ENCODE data around the gene MAPRE3. TPM values are rescaled to one million over a fixed set of nuclear protein-coding genes. Genes with fewer than 3 reads are reported as not detected.

MAPRE3 gene
- total RNA-seq, 1 donor from 2014 or later: 4.1 TPM

- H3K27ac Mint-ChIP-seq (ENCODE audit: unreplicated experiment): no peak overlapping the region
- peaks cover 7% of the 10 kb centered on the region for H3K27me3 Mint-ChIP-seq (ENCODE audit: unreplicated experiment)
- H3K4me3 Mint-ChIP-seq (ENCODE audit: unreplicated experiment): no peak overlapping the region
- no peaks in the 10 kb centered on the region for H3K9me3 Mint-ChIP-seq (ENCODE audit: unreplicated experiment)
- peaks cover 15% of the 10 kb centered on the region for H3K4me1 Mint-ChIP-seq (ENCODE audit: unreplicated experiment)
- H3K36me3 Mint-ChIP-seq (ENCODE audit: low read depth, unreplicated experiment): no peaks in the 10 kb centered on the region
- no peak for DNase-seq (ENCODE audit: low spot score)
- TF ChIP-seq CTCF (IDR thresholded peaks at IDR 0.05; ENCODE audit: unreplicated experiment): no peak
Measured at GRCh38 chr2:26989156-26989555, 18.7 kb downstream of the MAPRE3 start.

GRCh38 chr2:26991717-26992116 lies 21.3 kb downstream of the MAPRE3 start:
- TF ChIP-seq CTCF (IDR thresholded peaks at IDR 0.05; ENCODE audit: unreplicated experiment): no peak
- peaks cover 15% of the 10 kb centered on the region for H3K4me1 Mint-ChIP-seq (ENCODE audit: unreplicated experiment)
- no peak overlapping the region for H3K4me3 Mint-ChIP-seq (ENCODE audit: unreplicated experiment)
- peaks cover 2% of the 10 kb centered on the region for H3K27me3 Mint-ChIP-seq (ENCODE audit: unreplicated experiment)
- H3K9me3 Mint-ChIP-seq (ENCODE audit: unreplicated experiment): no peaks in the 10 kb centered on the region
- H3K36me3 Mint-ChIP-seq (ENCODE audit: low read depth, unreplicated experiment): no peaks in the 10 kb centered on the region
- DNase-seq (ENCODE audit: low spot score): no peak
- H3K27ac Mint-ChIP-seq (ENCODE audit: unreplicated experiment): no peak overlapping the region

GRCh38 chr2:26993768-26994167 lies 23.3 kb downstream of the MAPRE3 start:
- no peak for DNase-seq (ENCODE audit: low spot score)
- no peaks in the 10 kb centered on the region for H3K36me3 Mint-ChIP-seq (ENCODE audit: low read depth, unreplicated experiment)
- H3K4me1 Mint-ChIP-seq (ENCODE audit: unreplicated experiment): peaks cover 15% of the 10 kb centered on the region
- H3K9me3 Mint-ChIP-seq (ENCODE audit: unreplicated experiment): no peaks in the 10 kb centered on the region
- peaks cover 2% of the 10 kb centered on the region for H3K27me3 Mint-ChIP-seq (ENCODE audit: unreplicated experiment)
- no peak overlapping the region for H3K27ac Mint-ChIP-seq (ENCODE audit: unreplicated experiment)
- no peak overlapping the region for H3K4me3 Mint-ChIP-seq (ENCODE audit: unreplicated experiment)
- TF ChIP-seq CTCF (IDR thresholded peaks at IDR 0.05; ENCODE audit: unreplicated experiment): no peak

- Mint-ChIP-seq H3K27ac (ENCODE audit: unreplicated experiment) (no peak overlapping the region), H3K4me1 (ENCODE audit: unreplicated experiment) (peaks cover 11% of the 10 kb centered on the region), H3K4me3 (ENCODE audit: unreplicated experiment) (no peak overlapping the region), H3K9me3 (ENCODE audit: unreplicated experiment) (no peaks in the 10 kb centered on the region), H3K36me3 (ENCODE audit: low read depth, unreplicated experiment) (no peaks in the 10 kb centered on the region), H3K27me3 (ENCODE audit: unreplicated experiment) (peaks cover 2% of the 10 kb centered on the region)
- TF ChIP-seq CTCF (IDR thresholded peaks at IDR 0.05; ENCODE audit: unreplicated experiment): no peak
- no peak for DNase-seq (ENCODE audit: low spot score)
Measured at GRCh38 chr2:26994983-26995382, 24.5 kb downstream of the MAPRE3 start.

- Mint-ChIP-seq H3K27me3 (ENCODE audit: unreplicated experiment) (no peaks in the 10 kb centered on the region), H3K27ac (ENCODE audit: unreplicated experiment) (no peak overlapping the region), H3K4me1 (ENCODE audit: unreplicated experiment) (no peaks in the 10 kb centered on the region), H3K9me3 (ENCODE audit: unreplicated experiment) (no peaks in the 10 kb centered on the region), H3K4me3 (ENCODE audit: unreplicated experiment) (no peak overlapping the region), H3K36me3 (ENCODE audit: low read depth, unreplicated experiment) (no peaks in the 10 kb centered on the region)
- no peak for DNase-seq (ENCODE audit: low spot score)
- no peak for TF ChIP-seq CTCF (IDR thresholded peaks at IDR 0.05; ENCODE audit: unreplicated experiment)
Measured at GRCh38 chr2:26997394-26997793, 27.0 kb downstream of the MAPRE3 start.
